Epithelial cell of esophagus (primary cell): ENCODE measurements around the gene MGRN1.

ENCODE experiments used
- DNase-seq: peaks from one replicate; pipeline ENCODE4 v3.0.0; 2010; ENCODE audit warnings: low read depth
- H3K4me3 ChIP-seq: 2 replicates; pipeline ENCODE4 v1.5.1; 2011; ENCODE audit warnings: mild to moderate bottlenecking, low read length, control low read depth
- TF ChIP-seq, protein P1 (sequence below): IDR thresholded peaks from 2 replicates; pipeline ENCODE4 v1.5.1; 2011; ENCODE audit warnings: low read depth, mild to moderate bottlenecking, low read length, control low read depth, inconsistent platforms; ENCODE audit not compliant: insufficient read depth; ENCODE audit errors: missing control alignments

MGRN1 gene

DNA sequence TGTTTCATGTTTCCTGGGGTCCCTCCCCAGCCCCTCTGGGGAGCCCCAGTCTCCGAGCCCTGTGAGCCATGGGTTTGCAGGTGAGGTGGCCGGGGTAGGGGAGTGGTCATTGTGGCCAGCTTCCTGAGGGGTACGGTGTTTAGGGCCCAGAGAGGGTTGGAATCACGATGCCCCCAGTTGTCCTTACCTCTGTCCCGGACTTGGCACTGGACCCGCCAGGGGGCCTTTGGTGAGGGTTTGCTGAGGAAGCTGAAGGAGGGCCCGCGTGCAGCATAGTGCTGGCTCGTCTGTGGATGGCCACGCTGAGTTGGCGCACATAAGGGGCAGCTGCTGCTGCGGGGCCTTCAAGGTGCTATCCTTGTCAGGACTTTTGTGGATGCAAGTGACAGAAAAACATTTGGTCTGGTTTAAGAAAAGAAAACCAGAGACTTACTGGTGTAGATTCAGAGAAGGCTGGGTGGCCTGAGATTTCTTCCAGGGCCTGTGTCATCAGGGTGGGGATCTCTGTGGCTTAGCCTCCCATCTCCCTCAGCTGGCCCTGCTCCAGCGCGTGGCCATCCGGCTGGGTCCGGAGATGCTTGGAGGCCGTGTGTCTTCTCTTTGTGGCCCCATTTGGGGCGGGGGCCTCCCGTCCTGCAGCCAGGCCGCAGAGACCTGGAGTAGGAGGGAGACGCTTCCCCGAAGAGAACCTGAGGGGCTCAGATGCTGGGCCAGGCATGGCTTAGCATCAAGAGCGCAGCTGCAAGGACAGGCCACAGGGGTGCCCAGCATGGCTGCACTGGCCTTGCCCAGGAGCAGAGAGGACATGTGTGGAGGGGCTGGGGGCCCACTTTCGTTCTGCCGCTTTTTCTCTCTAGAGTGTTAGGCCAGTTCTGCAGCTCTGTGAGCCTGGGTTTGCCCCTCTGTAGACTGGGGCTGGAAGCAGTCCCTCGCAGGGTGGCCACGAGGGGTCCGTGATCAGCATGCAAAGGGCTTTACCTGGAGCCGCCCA lies 35.0 kb downstream of the MGRN1 start:
- no peak for DNase-seq
- H3K4me3 ChIP-seq: no peak overlapping the region
- TF ChIP-seq, protein P1, sequence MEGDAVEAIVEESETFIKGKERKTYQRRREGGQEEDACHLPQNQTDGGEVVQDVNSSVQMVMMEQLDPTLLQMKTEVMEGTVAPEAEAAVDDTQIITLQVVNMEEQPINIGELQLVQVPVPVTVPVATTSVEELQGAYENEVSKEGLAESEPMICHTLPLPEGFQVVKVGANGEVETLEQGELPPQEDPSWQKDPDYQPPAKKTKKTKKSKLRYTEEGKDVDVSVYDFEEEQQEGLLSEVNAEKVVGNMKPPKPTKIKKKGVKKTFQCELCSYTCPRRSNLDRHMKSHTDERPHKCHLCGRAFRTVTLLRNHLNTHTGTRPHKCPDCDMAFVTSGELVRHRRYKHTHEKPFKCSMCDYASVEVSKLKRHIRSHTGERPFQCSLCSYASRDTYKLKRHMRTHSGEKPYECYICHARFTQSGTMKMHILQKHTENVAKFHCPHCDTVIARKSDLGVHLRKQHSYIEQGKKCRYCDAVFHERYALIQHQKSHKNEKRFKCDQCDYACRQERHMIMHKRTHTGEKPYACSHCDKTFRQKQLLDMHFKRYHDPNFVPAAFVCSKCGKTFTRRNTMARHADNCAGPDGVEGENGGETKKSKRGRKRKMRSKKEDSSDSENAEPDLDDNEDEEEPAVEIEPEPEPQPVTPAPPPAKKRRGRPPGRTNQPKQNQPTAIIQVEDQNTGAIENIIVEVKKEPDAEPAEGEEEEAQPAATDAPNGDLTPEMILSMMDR: no peak

DNA sequence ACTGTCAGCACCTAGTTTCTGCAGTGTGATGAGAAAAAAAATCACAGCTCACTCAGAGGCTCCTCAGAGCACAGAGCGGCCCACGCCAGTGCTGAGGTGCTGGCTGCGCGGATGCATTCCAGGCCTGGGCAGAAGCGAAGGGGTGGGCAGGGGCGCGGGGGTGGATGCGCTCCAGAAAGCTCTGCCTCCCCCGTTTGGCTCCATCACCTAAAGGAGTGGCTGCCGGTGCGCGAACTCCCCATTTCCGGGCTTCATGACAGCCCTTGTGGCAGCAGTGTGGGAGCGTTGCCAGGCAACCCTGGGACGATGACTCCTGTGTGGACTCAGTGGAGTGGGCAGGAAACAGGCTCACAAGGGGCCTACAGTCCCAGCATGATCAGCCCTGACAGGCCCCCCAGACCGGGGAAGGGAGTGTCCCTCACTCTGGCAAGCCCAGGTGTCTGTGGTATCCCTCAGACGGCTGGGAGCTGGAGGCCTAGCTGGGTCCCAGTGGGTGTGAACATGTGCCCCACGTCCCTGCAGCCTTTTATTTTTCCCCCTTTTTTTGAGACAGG lies 35.9 kb downstream of the MGRN1 start:
- peak; percentile 68 for DNase-seq
- TF ChIP-seq, protein P1: no peak
- no peak overlapping the region for H3K4me3 ChIP-seq

DNA sequence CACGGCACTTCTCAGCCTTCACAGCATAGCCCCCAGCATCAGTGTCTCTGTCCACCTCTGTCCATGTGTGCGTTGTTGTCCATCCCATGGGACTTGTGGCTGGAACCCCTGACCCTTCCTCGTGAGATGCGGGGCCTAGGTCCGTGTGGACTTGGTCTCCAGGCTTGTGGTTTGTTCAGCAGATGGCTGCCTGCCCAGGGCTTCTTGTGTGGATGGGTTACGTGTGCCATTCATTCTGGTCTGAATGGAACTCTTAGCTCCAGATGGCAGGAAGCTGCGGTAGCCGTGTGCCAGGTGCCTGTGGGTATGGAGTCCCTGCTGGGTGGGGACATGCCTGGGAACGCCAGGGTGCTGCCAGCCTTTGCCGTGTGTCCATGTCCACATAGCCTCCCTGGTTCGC lies 37.0 kb downstream of the MGRN1 start:
- no peak overlapping the region for H3K4me3 ChIP-seq
- TF ChIP-seq, protein P1: no peak
- DNase-seq: no peak

DNA sequence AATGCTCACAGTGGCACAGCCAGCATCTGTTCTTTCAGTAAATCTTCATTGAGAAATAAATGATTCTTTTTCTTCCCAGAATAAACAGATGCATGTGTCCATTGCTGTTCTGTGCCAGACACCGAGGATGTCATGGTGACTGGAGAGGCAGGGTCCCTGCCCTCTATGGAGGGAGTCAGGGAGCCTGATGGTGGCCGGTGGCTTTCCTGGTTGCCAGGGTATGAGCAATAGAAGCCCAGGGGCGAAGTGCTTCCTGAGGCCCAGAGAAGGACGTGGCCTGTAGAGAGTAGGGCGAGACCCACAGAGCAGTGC lies 38.8 kb downstream of the MGRN1 start:
- H3K4me3 ChIP-seq: no peak overlapping the region
- TF ChIP-seq, protein P1: no peak
- no peak for DNase-seq

DNA sequence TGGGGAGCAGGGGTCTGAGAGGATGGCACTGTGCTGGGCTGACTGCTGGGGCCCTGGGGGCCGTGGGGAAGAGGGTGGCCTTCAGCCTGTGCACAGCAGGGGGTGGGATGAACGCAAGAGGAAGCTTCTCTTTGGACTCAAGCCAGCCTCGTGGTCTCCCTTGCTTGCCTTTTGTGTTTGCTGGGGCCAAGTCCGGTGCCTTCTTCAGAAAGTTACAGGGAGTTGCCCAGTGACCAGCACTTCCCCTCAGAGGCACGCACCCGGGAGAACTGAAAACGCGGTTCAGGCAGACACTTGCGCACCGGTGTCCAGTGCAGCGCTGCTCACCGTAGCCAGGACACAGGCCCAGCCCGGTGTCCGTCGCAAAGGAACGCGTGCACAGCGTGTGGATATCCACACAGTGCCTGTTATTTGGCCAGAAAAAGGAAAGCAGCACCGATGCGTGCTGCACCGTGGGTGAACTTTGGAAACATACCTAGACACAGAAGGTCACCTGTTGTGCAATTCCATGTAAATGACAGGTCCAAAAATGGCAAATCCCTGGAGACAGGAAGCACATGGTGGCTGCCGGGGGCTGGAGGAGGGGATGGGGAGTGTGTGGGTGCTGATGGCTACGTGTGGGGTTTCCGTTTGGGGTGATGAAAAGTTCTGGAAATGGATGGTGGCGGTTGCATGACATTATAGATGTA lies 39.3 kb downstream of the MGRN1 start:
- no peak overlapping the region for H3K4me3 ChIP-seq
- DNase-seq: no peak
- TF ChIP-seq, protein P1: no peak

DNA sequence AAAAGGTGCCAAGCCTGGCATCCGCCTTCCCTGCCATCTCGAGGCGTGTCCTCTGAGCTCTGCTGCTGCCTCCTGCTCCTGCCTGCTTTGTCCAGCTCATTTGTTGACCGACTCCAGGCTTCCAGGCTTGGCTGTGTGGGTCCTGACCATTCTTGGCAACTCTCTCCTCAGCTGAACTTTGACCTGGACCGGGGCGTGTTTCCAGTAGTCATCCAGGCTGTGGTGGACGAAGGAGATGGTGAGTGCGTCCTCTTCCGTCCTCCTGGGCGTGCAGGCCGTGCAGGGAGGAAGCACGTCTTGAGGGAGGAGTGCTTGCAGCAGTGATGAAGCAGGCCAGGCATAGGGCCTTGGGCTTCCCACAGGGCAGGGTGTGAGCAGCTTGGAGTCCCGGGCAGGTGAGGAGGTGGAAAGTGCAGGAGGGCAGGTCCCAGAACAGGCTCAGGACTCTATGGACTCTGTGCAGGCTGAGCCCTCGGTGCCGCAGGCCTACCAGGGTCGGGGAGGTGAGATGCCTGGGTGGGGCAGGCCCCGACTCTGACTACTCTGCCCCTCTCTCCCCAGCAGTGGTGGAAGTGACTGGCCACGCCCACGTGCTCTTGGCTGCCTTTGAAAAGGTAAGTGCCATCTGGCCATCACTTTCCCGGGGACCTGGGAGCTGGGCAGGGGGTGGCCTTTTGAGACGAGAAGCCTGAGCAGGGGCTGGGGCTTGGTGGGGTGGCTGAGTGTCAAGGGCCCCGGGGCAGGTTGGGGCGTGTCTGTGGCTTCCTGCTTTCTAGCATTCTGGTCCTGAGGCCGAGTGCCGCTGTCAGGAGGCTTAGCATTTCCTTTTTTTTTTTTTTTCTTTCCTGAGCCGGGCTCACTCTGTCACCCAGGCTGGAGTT lies 40.2 kb downstream of the MGRN1 start:
- no peak overlapping the region for H3K4me3 ChIP-seq
- DNase-seq: peak; percentile 54
- TF ChIP-seq, protein P1: no peak
